Endothelial cell of umbilical vein (primary cell): ENCODE results near the gene OSBPL10. TPM values are rescaled to one million over a fixed set of nuclear protein-coding genes. Genes with fewer than 3 reads are reported as not detected.

Experiments used
- BruUV-seq: library from RNA; stranded (reverse); fragments of 400-500 nt; replicated peaks from 2 replicates; lab custom pipeline; 2021; lab: Mats Ljungman, UMichigan
- CTCF ChIA-PET: fragments of 300-600, 350-600 bp; sonication (Branson Sonifier 250); formaldehyde crosslinking; loops from one replicate; lab custom pipeline; 2021; ENCODE audit warnings: antibody characterized with exemption, inconsistent platforms; lab: Charles Lee
- POLR2A ChIA-PET: fragments of 300-600, 350-600 bp; sonication (Branson Sonifier 250); formaldehyde crosslinking; loops from one replicate; lab custom pipeline; 2021; ENCODE audit warnings: antibody characterized with exemption, inconsistent platforms; lab: Charles Lee
- DNase-seq: peaks from one replicate; pipeline ENCODE4 v3.0.0-alpha.2; 2011; ENCODE audit warnings: low read depth, low spot score
- FAIRE-seq: peaks from 2 replicates; lab custom pipeline; 2011; peaks lifted over from hg19 to GRCh38; lab: Jason Lieb, UNC
- H2AFZ ChIP-seq: 2 replicates; pipeline ENCODE4 v1.6.0; 2012; ENCODE audit warnings: low read depth, low read length, control low read depth, inconsistent platforms
- H3K27ac ChIP-seq: 2 replicates; pipeline ENCODE4 v1.5.1; 2011; ENCODE audit warnings: low read depth, mild to moderate bottlenecking, control low read depth, low read length, moderate library complexity; ENCODE audit not compliant: insufficient read depth
- H3K27me3 ChIP-seq, 2 experiments: 2 replicates each; pipeline versions ENCODE4 v1.6.0 to v1.6.1; 2011; ENCODE audit warnings: low read length in 2 of 2, mixed read lengths in 1 of 2; ENCODE audit not compliant: control insufficient read depth in 2 of 2, insufficient read depth in 2 of 2
- H3K36me3 ChIP-seq, 2 experiments: 2 replicates in 1 of 2; 3 replicates in 1 of 2; pipeline ENCODE4 v1.5.1; 2011; ENCODE audit warnings: low read length in 2 of 2, mild to moderate bottlenecking in 1 of 2, moderate library complexity in 1 of 2; ENCODE audit not compliant: control insufficient read depth in 2 of 2, insufficient read depth in 2 of 2; ENCODE audit errors: extremely low read depth in 1 of 2
- H3K4me1 ChIP-seq: 3 replicates; pipeline ENCODE4 v1.5.1; 2011; ENCODE audit warnings: mild to moderate bottlenecking, low read length; ENCODE audit not compliant: control insufficient read depth, insufficient read depth; ENCODE audit errors: extremely low read depth
- H3K4me2 ChIP-seq: 2 replicates; pipeline ENCODE4 v1.6.1; 2011; ENCODE audit warnings: low read length, control low read depth, mixed read lengths; ENCODE audit not compliant: insufficient read depth
- H3K4me3 ChIP-seq, 3 experiments: fragments of 200-600 bp in 1 of 3; sonication (generic), shearing (Covaris generic) in 1 of 3; replicated peaks in 1 of 3; 2 replicates each; pipeline ENCODE4 v1.5.1; 2011 to 2016; ENCODE audit warnings: control low read depth in 3 of 3, low read length in 3 of 3, mild to moderate bottlenecking in 2 of 3, inconsistent platforms in 1 of 3, low read depth in 1 of 3, moderate library complexity in 1 of 3; ENCODE audit not compliant: insufficient read depth in 1 of 3
- H3K79me2 ChIP-seq: 2 replicates; pipeline ENCODE4 v1.6.0; 2012; ENCODE audit warnings: low read length, inconsistent platforms; ENCODE audit not compliant: control insufficient read depth, insufficient read depth
- H3K9ac ChIP-seq: replicated peaks from 2 replicates; pipeline ENCODE3; 2011; ENCODE audit warnings: low read length, control low read depth; ENCODE audit not compliant: insufficient read depth; ENCODE audit errors: extremely low read depth
- H3K9me1 ChIP-seq: replicated peaks from 3 replicates; pipeline ENCODE4 v1.6.0; 2011; ENCODE audit warnings: mild to moderate bottlenecking, low read length; ENCODE audit not compliant: control insufficient read depth, insufficient read depth; ENCODE audit errors: extremely low read depth
- H3K9me3 ChIP-seq: replicated peaks from 2 replicates; pipeline ENCODE4 v1.5.1; 2012; ENCODE audit warnings: low read length, inconsistent platforms; ENCODE audit not compliant: control insufficient read depth, insufficient read depth
- H4K20me1 ChIP-seq: replicated peaks from 2 replicates; pipeline ENCODE3; 2011; ENCODE audit warnings: mild to moderate bottlenecking, low read length; ENCODE audit not compliant: control insufficient read depth, insufficient read depth; ENCODE audit errors: extremely low read depth
- CTCF ChIP-seq, 2 donors: IDR thresholded peaks; 1 replicate in 1 of 2; 2 replicates in 1 of 2; pipeline ENCODE4 v1.5.1; 2011; ENCODE audit warnings: low read length in 2 of 2, mild to moderate bottlenecking in 2 of 2, moderate library complexity in 2 of 2, control low read depth in 1 of 2, inconsistent platforms in 1 of 2, low read depth in 1 of 2; ENCODE audit not compliant: insufficient read depth in 1 of 2; ENCODE audit errors: extremely low read depth in 1 of 2
- EZH2 ChIP-seq: IDR thresholded peaks from 2 replicates; pipeline ENCODE4 v1.6.1; 2012; ENCODE audit warnings: borderline replicate concordance, low read depth, mild to moderate bottlenecking, moderate library complexity, low read length, inconsistent platforms; ENCODE audit not compliant: severe bottlenecking
- FOS ChIP-seq: IDR thresholded peaks from 2 replicates; pipeline ENCODE4 v1.6.1; 2011; ENCODE audit warnings: mild to moderate bottlenecking, low read length, moderate library complexity, borderline replicate concordance; ENCODE audit not compliant: insufficient read depth
- GATA2 ChIP-seq: IDR thresholded peaks from 2 replicates; pipeline ENCODE4 v1.7.0; 2011; ENCODE audit warnings: low read depth, mild to moderate bottlenecking, moderate library complexity, mixed read lengths, low read length; ENCODE audit not compliant: insufficient read length, insufficient read depth
- JUN ChIP-seq: IDR thresholded peaks from 2 replicates; pipeline ENCODE4 v1.6.1; 2011; ENCODE audit warnings: borderline replicate concordance, low read depth; ENCODE audit not compliant: insufficient read length, insufficient read depth
- MYC ChIP-seq: IDR thresholded peaks from one replicate; pipeline ENCODE4 v1.6.1; 2011; ENCODE audit warnings: mild to moderate bottlenecking, low read depth, low read length
- POLR2A ChIP-seq: IDR thresholded peaks from 2 replicates; pipeline ENCODE4 v1.6.1; 2012; ENCODE audit warnings: low read depth, mild to moderate bottlenecking, control low read depth, low read length
- POLR2AphosphoS5 ChIP-seq: IDR thresholded peaks from 2 replicates; pipeline ENCODE4 v1.6.1; 2012; ENCODE audit warnings: low read depth, mild to moderate bottlenecking, control low read depth, low read length, moderate library complexity; ENCODE audit not compliant: insufficient read depth
- dilution Hi-C: fragments of 300-500 bp; cut with MboI; formaldehyde crosslinking; loops from one replicate; pipeline ENCODE4 v1.15.0; 2019; ENCODE audit warnings: low sequenced_read_pairs; ENCODE audit not compliant: extremely low pct_ligation_motif_present
- intact Hi-C: fragments of 100-400 bp; cut with micrococcal nuclease; formaldehyde crosslinking; loops from one replicate; pipeline ENCODE4 v1.10.0; 2022
- polyA plus RNA-seq, 4 experiments: library from polyadenylated mRNA; depleted of rRNA in 3 of 4; stranded (reverse) in 3 of 4; unstranded in 1 of 4; fragments of >200 nt; gene quantifications; 2 replicates each; pipeline versions ENCODE4 v1.2.1 to v1.2.3, GENCODE V29; 2011 to 2012; ENCODE audit warnings: missing spikeins in 1 of 4
- total RNA-seq: library from RNA; stranded (reverse); gene quantifications from 2 replicates; pipeline ENCODE4 v1.2.3, GENCODE V29; 2021
- TF ChIP-seq, protein P1 (sequence below): IDR thresholded peaks from 2 replicates; pipeline ENCODE4 v1.6.1; 2011; ENCODE audit not compliant: insufficient read depth, insufficient read length

The OSBPL10 gene
- total and polyA plus RNA-seq, 2 donors (not counting 3 experiments of a cell fraction or from before 2014, with no cell fraction given): 10.8 to 47.6 TPM

DNA sequence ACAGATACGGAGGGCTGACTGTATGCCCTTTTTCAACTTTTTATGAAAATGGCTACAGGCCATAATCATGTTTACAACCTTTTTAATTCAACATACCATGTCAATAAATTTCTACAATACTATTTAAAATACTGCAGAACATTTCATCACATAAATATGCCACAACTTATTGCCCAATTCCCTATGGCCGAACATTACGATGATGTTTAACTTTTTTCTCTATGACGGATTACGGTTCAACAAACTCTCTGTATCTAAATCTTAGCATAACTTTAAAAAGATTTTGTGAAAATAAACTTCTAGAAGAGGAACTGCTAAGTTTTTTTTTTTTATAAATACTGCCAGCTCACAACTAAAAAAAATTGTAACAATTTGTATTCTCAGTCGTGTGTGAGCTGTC, 220.4 kb downstream of the OSBPL10 start:
- Histone ChIP-seq H3K4me3 (no peak overlapping the region), H3K27me3 (no peaks in the 10 kb centered on the region), H3K9ac (no peak overlapping the region), H3K79me2 (no peaks in the 10 kb centered on the region), H3K27ac (no peak overlapping the region), H3K4me1 (no peaks in the 10 kb centered on the region), H3K9me1 (no peaks in the 10 kb centered on the region), H3K4me2 (no peak overlapping the region), H3K36me3 (no peaks in the 10 kb centered on the region), H4K20me1 (no peaks in the 10 kb centered on the region), H3K9me3 (no peaks in the 10 kb centered on the region), H2AFZ (no peak overlapping the region)
- DNase-seq: no peak
- intact Hi-C loops (no loop called here), dilution Hi-C loops (no loop called here)
- ChIA-PET POLR2A (no interaction called here), CTCF (interaction anchor here (1.0 kb wide), 1 partner anchor 8 kb away, joined by 3 read pairs; no protein-coding TSS in a partner anchor)
- no peak for FAIRE-seq
- BruUV-seq: no TSS peak
- TF ChIP-seq EZH2 (no peak), GATA2 (no peak), CTCF (IDR thresholded peaks at IDR 0.05; ENCODE audit: extremely low read depth in 1 of 2, insufficient read depth in 1 of 2, low read depth in 1 of 2, low read length in 2 of 2) (no peak), MYC (no peak), JUN (no peak), POLR2A (no peak), POLR2AphosphoS5 (no peak), FOS (no peak)
- TF ChIP-seq, protein P1, sequence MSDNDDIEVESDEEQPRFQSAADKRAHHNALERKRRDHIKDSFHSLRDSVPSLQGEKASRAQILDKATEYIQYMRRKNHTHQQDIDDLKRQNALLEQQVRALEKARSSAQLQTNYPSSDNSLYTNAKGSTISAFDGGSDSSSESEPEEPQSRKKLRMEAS: no peak
